ENCODE results near the gene EIF2B2. TPM values are rescaled to one million over a fixed set of nuclear protein-coding genes. Genes with fewer than 3 reads are reported as not detected.

EIF2B2 gene
- total and polyA plus RNA-seq, 2 experiments from 2014 or later = 40.6 to 50.2 TPM

DNA sequence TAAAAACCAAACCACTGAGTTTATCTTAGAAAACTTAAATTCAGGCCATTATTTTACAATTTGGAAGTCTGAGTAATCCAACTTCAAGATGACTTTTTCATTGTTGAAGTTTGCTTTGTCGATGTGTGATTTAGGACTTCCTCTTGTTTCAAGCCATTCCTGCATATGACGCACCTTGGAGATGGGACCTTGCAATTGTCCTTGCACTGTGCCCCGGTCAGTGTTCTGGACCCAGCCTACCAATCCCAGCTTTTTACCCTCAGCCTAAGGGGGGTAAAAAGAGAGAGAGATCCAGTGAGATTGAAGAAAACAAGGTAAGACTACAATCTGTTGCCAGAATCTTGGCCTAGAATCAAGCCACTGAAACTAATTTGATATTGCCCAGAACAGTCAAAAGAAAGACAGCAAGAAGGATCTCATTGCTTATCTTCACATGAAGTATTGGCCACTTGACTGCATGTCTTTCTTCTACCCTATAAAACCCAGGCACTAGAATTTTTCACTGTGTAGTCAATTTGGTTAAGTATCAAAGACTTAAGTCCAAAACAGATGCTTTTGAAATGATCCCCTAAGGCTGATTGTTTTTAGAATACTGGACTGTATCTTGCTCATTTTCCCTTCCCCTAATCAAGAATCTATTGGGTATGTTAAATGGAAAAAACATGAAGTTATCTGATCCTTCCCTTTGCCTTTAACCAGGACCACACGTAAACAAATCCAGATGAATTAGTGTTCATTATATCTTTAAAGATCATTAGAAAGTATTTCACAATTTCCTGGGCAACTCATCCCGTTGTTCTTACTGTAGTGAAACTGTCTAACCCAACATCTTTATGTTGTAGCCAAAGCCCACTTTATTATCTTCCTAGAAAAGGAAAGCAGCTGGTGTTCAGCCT is 50.9 kb downstream of the EIF2B2 start:
- Histone ChIP-seq H3K4me2 (ENCODE audit: unreplicated experiment) (peak overlapping the region; percentile 52), H3K27ac (peak overlapping the region; percentile 46), H3K9ac (peak overlapping the region; percentile 24; the same call in 1 of the 2 replicates), H3K79me2 (ENCODE audit: insufficient read depth) (peaks cover 10% of the 10 kb centered on the region; the same call in 1 of the 2 replicates), H3K9me2 (ENCODE audit: insufficient read depth) (no peaks in the 10 kb centered on the region), H4K20me1 (ENCODE audit: insufficient read depth) (no peaks in the 10 kb centered on the region), H2AFZ (0 out of 2 replicates have a peak overlapping the region, but pooled peaks have one; percentile 15), H3K4me3 (peak overlapping the region; percentile 20; the same call in 1 of the 2 replicates), H3F3A (ENCODE audit: insufficient read depth) (peaks cover 53% of the 10 kb centered on the region), H3K9me3 (ENCODE audit: low read depth) (no peaks in the 10 kb centered on the region), H3K27me3 (replicated peaks; ENCODE audit: insufficient read depth) (no peaks in the 10 kb centered on the region), H3K4me1 (ENCODE audit: insufficient read depth) (peaks cover 51% of the 10 kb centered on the region), H3K36me3 (ENCODE audit: low read depth) (no peaks in the 10 kb centered on the region)
- DNase-seq = peak; percentile 63
- TF ChIP-seq EZH2 (IDR thresholded peaks at IDR 0.05; ENCODE audit: insufficient read depth, poor library complexity, severe bottlenecking) (no peak), EZH2phosphoT487 (IDR thresholded peaks at IDR 0.05; ENCODE audit: insufficient read depth, low read depth) (no peak)
- in situ Hi-C loops (cut with MboI) = no loop called here
- WGBS, 2 experiments (ENCODE audit: low coverage in 1 of 2, low lambda C conversion rate in 2 of 2, missing lambda C conversion rate in 2 of 2) = 50 to 56% methylated on average over 5 of the region's 5 CpGs

DNA sequence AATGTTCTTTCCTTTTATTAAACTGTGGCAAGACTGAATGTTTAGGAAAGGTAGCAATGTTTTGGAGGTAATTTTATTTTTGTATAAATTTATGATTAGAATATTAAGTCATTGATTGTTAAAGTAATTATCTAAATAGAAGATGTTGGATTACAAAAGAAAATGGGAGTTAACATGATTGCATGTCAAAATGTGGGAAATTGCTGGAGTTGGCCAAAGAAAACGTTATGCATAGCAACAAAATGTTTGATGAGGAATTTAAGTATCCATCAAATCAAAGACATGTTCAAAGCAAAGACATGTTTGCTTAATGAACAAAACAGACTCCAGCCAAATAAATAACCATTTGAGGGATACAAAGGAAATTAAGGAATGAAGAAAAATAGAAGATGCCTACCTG is 51.7 kb downstream of the EIF2B2 start:
- peak overlapping the region; percentile 20; the same call in 1 of the 2 replicates for H3K4me3 ChIP-seq
- no peak for DNase-seq
- peaks cover 10% of the 10 kb centered on the region; the same call in 1 of the 2 replicates for H3K79me2 ChIP-seq (ENCODE audit: insufficient read depth)
- peak overlapping the region; percentile 46 for H3K27ac ChIP-seq
- no peaks in the 10 kb centered on the region for H3K27me3 ChIP-seq (replicated peaks; ENCODE audit: insufficient read depth)
- peak overlapping the region; percentile 24; the same call in 1 of the 2 replicates for H3K9ac ChIP-seq
- H2AFZ ChIP-seq = no peak overlapping the region
- H3K36me3 ChIP-seq (ENCODE audit: low read depth) = no peaks in the 10 kb centered on the region
- in situ Hi-C loops (cut with MboI) = no loop called here
- no peaks in the 10 kb centered on the region for H3K9me3 ChIP-seq (ENCODE audit: low read depth)
- no peaks in the 10 kb centered on the region for H4K20me1 ChIP-seq (ENCODE audit: insufficient read depth)
- peaks cover 50% of the 10 kb centered on the region for H3F3A ChIP-seq (ENCODE audit: insufficient read depth)
- H3K4me2 ChIP-seq (ENCODE audit: unreplicated experiment) = peak overlapping the region; percentile 52
- WGBS, 2 experiments (ENCODE audit: low coverage in 1 of 2, low lambda C conversion rate in 2 of 2, missing lambda C conversion rate in 2 of 2) = 6 to 12% methylated on average over 1 of the region's 1 CpG
- no peaks in the 10 kb centered on the region for H3K9me2 ChIP-seq (ENCODE audit: insufficient read depth)
- TF ChIP-seq EZH2phosphoT487 (IDR thresholded peaks at IDR 0.05; ENCODE audit: insufficient read depth, low read depth) (no peak), EZH2 (IDR thresholded peaks at IDR 0.05; ENCODE audit: insufficient read depth, poor library complexity, severe bottlenecking) (no peak)
- H3K4me1 ChIP-seq (ENCODE audit: insufficient read depth) = peaks cover 45% of the 10 kb centered on the region

DNA sequence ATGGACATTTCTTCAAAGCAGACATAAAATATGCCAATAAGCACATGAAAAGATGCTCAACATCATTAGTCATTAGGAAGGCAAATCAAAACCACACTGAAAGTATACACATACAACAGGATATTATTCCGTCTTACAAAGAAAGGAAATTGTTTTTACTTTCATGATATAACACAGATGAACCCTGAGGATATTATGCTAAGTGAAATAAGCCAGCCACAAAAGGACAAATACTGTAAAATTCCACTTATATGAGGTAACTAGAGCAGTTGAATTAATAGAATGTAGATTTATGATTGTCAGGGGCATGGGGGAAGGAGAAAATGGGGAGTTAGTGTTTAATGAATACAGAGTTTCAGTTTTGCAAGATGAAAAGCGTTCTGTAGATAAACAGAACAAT is 56.9 kb downstream of the EIF2B2 start:
- Histone ChIP-seq H3K9me3 (ENCODE audit: low read depth) (no peaks in the 10 kb centered on the region), H3K4me2 (ENCODE audit: unreplicated experiment) (peak overlapping the region; percentile 13), H3K36me3 (ENCODE audit: low read depth) (0 out of 2 replicates have a peak, but pooled peaks cover 7% of the 10 kb centered on the region), H3K4me3 (no peak overlapping the region), H3K27me3 (replicated peaks; ENCODE audit: insufficient read depth) (no peaks in the 10 kb centered on the region), H3K4me1 (ENCODE audit: insufficient read depth) (peaks cover 17% of the 10 kb centered on the region), H3K27ac (no peak overlapping the region), H3K9ac (no peak overlapping the region), H3F3A (ENCODE audit: insufficient read depth) (peaks cover 26% of the 10 kb centered on the region), H3K9me2 (ENCODE audit: insufficient read depth) (no peaks in the 10 kb centered on the region), H2AFZ (no peak overlapping the region), H4K20me1 (ENCODE audit: insufficient read depth) (no peaks in the 10 kb centered on the region), H3K79me2 (ENCODE audit: insufficient read depth) (peaks cover 36% of the 10 kb centered on the region)
- no peak for TF ChIP-seq EZH2phosphoT487 (IDR thresholded peaks at IDR 0.05; ENCODE audit: insufficient read depth, low read depth)
- TF ChIP-seq EZH2 (IDR thresholded peaks at IDR 0.05; ENCODE audit: insufficient read depth, poor library complexity, severe bottlenecking) = no peak
- in situ Hi-C loops (cut with MboI) = no loop called here
- DNase-seq = peak; percentile 29
- 36 to 39% methylated on average over 2 of the region's 2 CpGs for WGBS, 2 experiments (ENCODE audit: low coverage in 1 of 2, low lambda C conversion rate in 2 of 2, missing lambda C conversion rate in 2 of 2)

DNA sequence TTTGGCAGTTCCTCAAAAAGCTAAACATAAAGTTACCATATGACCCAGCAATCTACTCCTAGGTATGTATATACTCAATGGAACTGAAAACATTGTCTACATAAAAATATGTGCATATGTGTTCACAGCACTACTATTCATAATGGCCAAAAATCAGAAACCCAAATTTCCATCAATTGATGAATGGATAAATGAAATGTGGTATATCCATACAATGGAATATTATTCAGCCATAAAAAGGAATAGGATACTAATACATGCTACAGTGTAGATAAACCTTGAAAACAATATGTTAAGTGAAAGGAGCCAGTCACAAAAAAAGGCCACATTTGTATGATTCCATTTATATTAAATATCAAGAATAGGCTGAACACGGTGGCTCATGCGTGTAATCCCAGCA is 57.7 kb downstream of the EIF2B2 start:
- peaks cover 36% of the 10 kb centered on the region for H3K79me2 ChIP-seq (ENCODE audit: insufficient read depth)
- in situ Hi-C loops (cut with MboI) = no loop called here
- H2AFZ ChIP-seq = no peak overlapping the region
- H3K4me1 ChIP-seq (ENCODE audit: insufficient read depth) = peaks cover 13% of the 10 kb centered on the region; the same call in 1 of the 2 replicates
- WGBS, 2 experiments (ENCODE audit: low coverage in 1 of 2, low lambda C conversion rate in 2 of 2, missing lambda C conversion rate in 2 of 2) = 95 to 98% methylated on average over 2 of the region's 2 CpGs
- 0 out of 2 replicates have a peak, but pooled peaks cover 7% of the 10 kb centered on the region for H3K36me3 ChIP-seq (ENCODE audit: low read depth)
- TF ChIP-seq EZH2 (IDR thresholded peaks at IDR 0.05; ENCODE audit: insufficient read depth, poor library complexity, severe bottlenecking) (no peak), EZH2phosphoT487 (IDR thresholded peaks at IDR 0.05; ENCODE audit: insufficient read depth, low read depth) (no peak)
- DNase-seq = no peak
- H3K9ac ChIP-seq = no peak overlapping the region
- no peaks in the 10 kb centered on the region for H3K27me3 ChIP-seq (replicated peaks; ENCODE audit: insufficient read depth)
- H3K4me3 ChIP-seq = no peak overlapping the region
- no peaks in the 10 kb centered on the region for H4K20me1 ChIP-seq (ENCODE audit: insufficient read depth)
- no peaks in the 10 kb centered on the region for H3K9me3 ChIP-seq (ENCODE audit: low read depth)
- no peak overlapping the region for H3K27ac ChIP-seq
- no peaks in the 10 kb centered on the region for H3K9me2 ChIP-seq (ENCODE audit: insufficient read depth)
- peaks cover 21% of the 10 kb centered on the region for H3F3A ChIP-seq (ENCODE audit: insufficient read depth)
- H3K4me2 ChIP-seq (ENCODE audit: unreplicated experiment) = no peak overlapping the region

Small RNAs within 50 kb of the gene (small RNA-seq; reads per million reads assigned to genes)
- not detected for gene RNU6-689P (ENCODE audit: low read depth, low replicate concordance)

Other genes starting within 250 kb of the EIF2B2 start
- 19.3 and 40.0 TPM in 2 replicates for gene YLPM1, start 239.6 kb upstream of the EIF2B2 start, total RNA-seq (2014; rRNA removed; shearing (Covaris generic))
- 15.9 and 16.8 TPM in 2 replicates for gene YLPM1, start 239.6 kb upstream of the EIF2B2 start, polyA plus RNA-seq (2016; fragmentation: Nextera tagmentation; extraction: Ambion mirVana)
- gene PROX2, start 126.8 kb upstream of the EIF2B2 start, total RNA-seq (2014; rRNA removed; shearing (Covaris generic)) = not detected in 2 replicates
- gene PROX2, start 126.8 kb upstream of the EIF2B2 start, polyA plus RNA-seq (2016; fragmentation: Nextera tagmentation; extraction: Ambion mirVana) = 0.05 TPM in 1 of 2 replicates, not detected in the other
- 60.8 and 88.1 TPM in 2 replicates for gene DLST, start 121.0 kb upstream of the EIF2B2 start, total RNA-seq (2014; rRNA removed; shearing (Covaris generic))
- gene DLST, start 121.0 kb upstream of the EIF2B2 start, polyA plus RNA-seq (2016; fragmentation: Nextera tagmentation; extraction: Ambion mirVana) = 11.8 and 12.4 TPM in 2 replicates
- 0.38 and 1.4 TPM in 2 replicates for gene RPS6KL1, start 79.7 kb upstream of the EIF2B2 start, total RNA-seq (2014; rRNA removed; shearing (Covaris generic))
- gene RPS6KL1, start 79.7 kb upstream of the EIF2B2 start, polyA plus RNA-seq (2016; fragmentation: Nextera tagmentation; extraction: Ambion mirVana) = 0.23 TPM in 1 of 2 replicates, not detected in the other
- gene PGF, start 47.3 kb upstream of the EIF2B2 start, total RNA-seq (2014; rRNA removed; shearing (Covaris generic)) = 1.5 and 1.8 TPM in 2 replicates
- gene PGF, start 47.3 kb upstream of the EIF2B2 start, polyA plus RNA-seq (2016; fragmentation: Nextera tagmentation; extraction: Ambion mirVana) = 1.1 and 2.1 TPM in 2 replicates
- 12.3 and 19.9 TPM in 2 replicates for gene MLH3, start 48.5 kb downstream of the EIF2B2 start, total RNA-seq (2014; rRNA removed; shearing (Covaris generic))
- gene MLH3, start 48.5 kb downstream of the EIF2B2 start, polyA plus RNA-seq (2016; fragmentation: Nextera tagmentation; extraction: Ambion mirVana) = 7.3 and 10.8 TPM in 2 replicates
- 5.7 and 7.3 TPM in 2 replicates for gene ACYP1, start 61.1 kb downstream of the EIF2B2 start, total RNA-seq (2014; rRNA removed; shearing (Covaris generic))
- 18.0 and 19.3 TPM in 2 replicates for gene ACYP1, start 61.1 kb downstream of the EIF2B2 start, polyA plus RNA-seq (2016; fragmentation: Nextera tagmentation; extraction: Ambion mirVana)
- 2.8 and 5.3 TPM in 2 replicates for gene ZC2HC1C, start 66.7 kb downstream of the EIF2B2 start, total RNA-seq (2014; rRNA removed; shearing (Covaris generic))
- 1.0 TPM in 2 replicates for gene ZC2HC1C, start 66.7 kb downstream of the EIF2B2 start, polyA plus RNA-seq (2016; fragmentation: Nextera tagmentation; extraction: Ambion mirVana)
- gene NEK9, start 124.1 kb downstream of the EIF2B2 start, total RNA-seq (2014; rRNA removed; shearing (Covaris generic)) = 27.6 and 41.0 TPM in 2 replicates
- 41.2 and 47.6 TPM in 2 replicates for gene NEK9, start 124.1 kb downstream of the EIF2B2 start, polyA plus RNA-seq (2016; fragmentation: Nextera tagmentation; extraction: Ambion mirVana)
- 359 and 363 TPM in 2 replicates for gene TMED10, start 173.7 kb downstream of the EIF2B2 start, total RNA-seq (2014; rRNA removed; shearing (Covaris generic))
- gene TMED10, start 173.7 kb downstream of the EIF2B2 start, polyA plus RNA-seq (2016; fragmentation: Nextera tagmentation; extraction: Ambion mirVana) = 540 and 553 TPM in 2 replicates